ENCODE measurements around the gene NANS. TPM values are rescaled to one million over a fixed set of nuclear protein-coding genes. Genes with fewer than 3 reads are reported as not detected.
"Not testable (repeated sequence)": the region's sequence is repeated elsewhere in the genome, so short reads cannot be mapped to it uniquely, and the experiment has no call there.

NANS gene
- total RNA-seq, 1 experiment from 2014 or later = 40.4 TPM

DNA sequence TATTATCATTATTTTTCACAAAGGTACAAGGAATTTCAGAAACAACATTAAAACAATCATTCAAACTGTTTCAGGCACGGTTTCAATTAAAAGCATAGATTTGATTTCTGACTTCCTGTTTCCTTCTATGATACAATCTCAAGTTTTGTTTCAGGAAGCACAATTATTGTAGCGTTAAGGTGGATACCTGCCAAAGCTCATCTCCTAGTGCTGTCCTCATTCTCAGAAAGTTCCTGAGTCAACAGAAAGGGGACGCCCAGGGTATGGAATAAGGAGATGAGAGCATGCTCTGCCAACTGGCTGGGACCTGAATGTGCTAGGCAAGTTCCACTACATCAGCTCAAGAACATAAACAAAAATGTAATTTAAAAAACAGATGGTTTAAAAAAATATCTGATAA, 64.5 kb downstream of the NANS start:
- no peaks in the 10 kb centered on the region; a peak in 2 of 5 replicates for H3K9me3 Mint-ChIP-seq
- peaks cover 5 to 9% (median 6%) of the 10 kb centered on the region in 3 experiments; a peak in 5 of 7 replicates for H3K36me3 Mint-ChIP-seq (ENCODE audit: insufficient read depth in 1 of 3, low read depth in 3 of 3)
- WGBS (ENCODE audit: extremely low coverage, insufficient read length, low lambda C conversion rate) = no CpG with 5 or more reads among the region's 3 CpGs
- TF ChIP-seq, protein P1, sequence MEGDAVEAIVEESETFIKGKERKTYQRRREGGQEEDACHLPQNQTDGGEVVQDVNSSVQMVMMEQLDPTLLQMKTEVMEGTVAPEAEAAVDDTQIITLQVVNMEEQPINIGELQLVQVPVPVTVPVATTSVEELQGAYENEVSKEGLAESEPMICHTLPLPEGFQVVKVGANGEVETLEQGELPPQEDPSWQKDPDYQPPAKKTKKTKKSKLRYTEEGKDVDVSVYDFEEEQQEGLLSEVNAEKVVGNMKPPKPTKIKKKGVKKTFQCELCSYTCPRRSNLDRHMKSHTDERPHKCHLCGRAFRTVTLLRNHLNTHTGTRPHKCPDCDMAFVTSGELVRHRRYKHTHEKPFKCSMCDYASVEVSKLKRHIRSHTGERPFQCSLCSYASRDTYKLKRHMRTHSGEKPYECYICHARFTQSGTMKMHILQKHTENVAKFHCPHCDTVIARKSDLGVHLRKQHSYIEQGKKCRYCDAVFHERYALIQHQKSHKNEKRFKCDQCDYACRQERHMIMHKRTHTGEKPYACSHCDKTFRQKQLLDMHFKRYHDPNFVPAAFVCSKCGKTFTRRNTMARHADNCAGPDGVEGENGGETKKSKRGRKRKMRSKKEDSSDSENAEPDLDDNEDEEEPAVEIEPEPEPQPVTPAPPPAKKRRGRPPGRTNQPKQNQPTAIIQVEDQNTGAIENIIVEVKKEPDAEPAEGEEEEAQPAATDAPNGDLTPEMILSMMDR (conservative IDR thresholded peaks at IDR 0.05) = no peak
- H3K4me1 ChIP-seq (ENCODE audit: insufficient read depth, low read length) = no peaks in the 10 kb centered on the region
- H3K27ac ChIP-seq (ENCODE audit: insufficient read length, low read depth, low read length) = no peak overlapping the region
- H3K4me1 Mint-ChIP-seq = peaks cover 12 to 13% of the 10 kb centered on the region in 2 experiments
- no peak overlapping the region for H3K4ac ChIP-seq (ENCODE audit: low read depth, low read length)
- no peak overlapping the region for H3K4me2 ChIP-seq (ENCODE audit: insufficient read depth, insufficient read length, low read length)
- H2BK20ac ChIP-seq (ENCODE audit: low read depth, low read length, poor library complexity, severe bottlenecking) = no peak overlapping the region
- no peak overlapping the region for H3K18ac ChIP-seq (ENCODE audit: insufficient read length, low read depth, low read length)
- no peak overlapping the region for H2AK5ac ChIP-seq (ENCODE audit: insufficient read length, low read length)
- no peaks in the 10 kb centered on the region for H3K79me1 ChIP-seq (ENCODE audit: insufficient read depth, low read depth, low read length, poor library complexity, severe bottlenecking)
- no peak overlapping the region for H3T11ph ChIP-seq (ENCODE audit: low read length)
- no peaks in the 10 kb centered on the region for H3K79me2 ChIP-seq (ENCODE audit: insufficient read depth, low read length)
- no peak overlapping the region for H3K14ac ChIP-seq (ENCODE audit: insufficient read depth, low read length)
- no peaks in the 10 kb centered on the region for H4K20me1 ChIP-seq (ENCODE audit: control insufficient read depth, insufficient read depth, insufficient read length)
- no peaks in the 10 kb centered on the region for H3K27me3 ChIP-seq (ENCODE audit: insufficient read depth, low read length)
- no peak overlapping the region for H2AFZ ChIP-seq (ENCODE audit: low read length)
- H4K8ac ChIP-seq (replicated peaks; ENCODE audit: insufficient read length, low read depth, low read length) = no peak overlapping the region
- H3K9me3 ChIP-seq (ENCODE audit: control insufficient read depth, low read depth, low read length) = no peaks in the 10 kb centered on the region
- H3K27ac Mint-ChIP-seq = no peak overlapping the region
- H2BK12ac ChIP-seq (ENCODE audit: insufficient read length, low read depth, low read length) = no peak overlapping the region
- no peak overlapping the region for H2BK5ac ChIP-seq (ENCODE audit: insufficient read length, low read length)
- H3K27me3 Mint-ChIP-seq (ENCODE audit: low read depth) = peaks cover 13% of the 10 kb centered on the region
- H2BK15ac ChIP-seq (ENCODE audit: low read depth, low read length) = no peak overlapping the region
- H3K56ac ChIP-seq (ENCODE audit: insufficient read length, low read depth, low read length) = no peak overlapping the region
- H3K23ac ChIP-seq (ENCODE audit: insufficient read length, low read depth, low read length) = no peak overlapping the region
- H4K5ac ChIP-seq (ENCODE audit: insufficient read length, low read depth, low read length) = no peak overlapping the region
- H3K23me2 ChIP-seq (ENCODE audit: insufficient read length, low read depth, low read length, poor library complexity, severe bottlenecking) = peaks cover 8% of the 10 kb centered on the region
- no peak overlapping the region for H2BK120ac ChIP-seq (ENCODE audit: low read depth, low read length, poor library complexity, severe bottlenecking)
- no peak overlapping the region for H3K9ac ChIP-seq (ENCODE audit: extremely low read depth, insufficient read length, low read length)
- H4K91ac ChIP-seq (ENCODE audit: insufficient read length, low read depth, low read length) = no peak overlapping the region
- no peak for DNase-seq
- H3K4me3 Mint-ChIP-seq = no peak overlapping the region

GRCh38 chr9:98124091-98124490, 67.6 kb downstream of the NANS start:
- not testable (repeated sequence) for H3K79me1 ChIP-seq (ENCODE audit: insufficient read depth, low read depth, low read length, poor library complexity, severe bottlenecking); H2AFZ ChIP-seq (ENCODE audit: low read length); H4K20me1 ChIP-seq (ENCODE audit: control insufficient read depth, insufficient read depth, insufficient read length); H3K79me2 ChIP-seq (ENCODE audit: insufficient read depth, low read length); H3K56ac ChIP-seq (ENCODE audit: insufficient read length, low read depth, low read length); H3K4me3 Mint-ChIP-seq; DNase-seq; H2BK15ac ChIP-seq (ENCODE audit: low read depth, low read length); H3K4me1 ChIP-seq (ENCODE audit: insufficient read depth, low read length); H3K18ac ChIP-seq (ENCODE audit: insufficient read length, low read depth, low read length); H2BK120ac ChIP-seq (ENCODE audit: low read depth, low read length, poor library complexity, severe bottlenecking); H2BK12ac ChIP-seq (ENCODE audit: insufficient read length, low read depth, low read length); H4K91ac ChIP-seq (ENCODE audit: insufficient read length, low read depth, low read length); H3K27me3 ChIP-seq (ENCODE audit: insufficient read depth, low read length); H3K9ac ChIP-seq (ENCODE audit: extremely low read depth, insufficient read length, low read length); H3T11ph ChIP-seq (ENCODE audit: low read length); H2BK20ac ChIP-seq (ENCODE audit: low read depth, low read length, poor library complexity, severe bottlenecking); H2AK5ac ChIP-seq (ENCODE audit: insufficient read length, low read length); H3K4ac ChIP-seq (ENCODE audit: low read depth, low read length); H4K5ac ChIP-seq (ENCODE audit: insufficient read length, low read depth, low read length); H3K4me1 Mint-ChIP-seq; H4K8ac ChIP-seq (replicated peaks; ENCODE audit: insufficient read length, low read depth, low read length); H3K9me3 ChIP-seq (ENCODE audit: control insufficient read depth, low read depth, low read length); H3K4me2 ChIP-seq (ENCODE audit: insufficient read depth, insufficient read length, low read length); H3K9me3 Mint-ChIP-seq; H3K14ac ChIP-seq (ENCODE audit: insufficient read depth, low read length); H3K23me2 ChIP-seq (ENCODE audit: insufficient read length, low read depth, low read length, poor library complexity, severe bottlenecking); H3K27ac ChIP-seq (ENCODE audit: insufficient read length, low read depth, low read length); H2BK5ac ChIP-seq (ENCODE audit: insufficient read length, low read length); H3K23ac ChIP-seq (ENCODE audit: insufficient read length, low read depth, low read length)
- Mint-ChIP-seq H3K27me3 (ENCODE audit: low read depth) (peaks cover 13% of the 10 kb centered on the region), H3K27ac (peak overlapping the region in 1 of 3 experiments; percentile 51; a peak in 1 of 7 replicates), H3K36me3 (ENCODE audit: insufficient read depth in 1 of 3, low read depth in 3 of 3) (peaks cover 11 to 18% (median 16%) of the 10 kb centered on the region in 3 experiments; a peak in 6 of 7 replicates)
- WGBS (ENCODE audit: extremely low coverage, insufficient read length, low lambda C conversion rate) = no CpG with 5 or more reads among the region's 13 CpGs
